Activated CD8-positive, alpha-beta memory T cell treated with anti-CD3 and anti-CD28 coated beads, Interleukin-2, amount 50 U/mL, for 24 hours (primary cell): ENCODE measurements around the gene RDH11.

ENCODE experiments used
- DNase-seq: peaks from one replicate; pipeline ENCODE4 v3.0.0-alpha.2; 2020; ENCODE audit errors: extremely low read depth

Gene RDH11

GRCh38 chr14:67650151-67650550 is 45.4 kb downstream of the RDH11 start:
- no peak for DNase-seq

- DNase-seq, result no peak
These were observed 49.4 kb downstream of the RDH11 start for GRCh38 chr14:67646131-67646530.

GRCh38 chr14:67645414-67645813 is 50.1 kb downstream of the RDH11 start:
- DNase-seq, result no peak

GRCh38 chr14:67644428-67644827 is 51.1 kb downstream of the RDH11 start:
- DNase-seq, result no peak

- DNase-seq, result no peak
These were observed 51.9 kb downstream of the RDH11 start for GRCh38 chr14:67643713-67644112.

- no peak for DNase-seq
These were observed 53.4 kb downstream of the RDH11 start for GRCh38 chr14:67641902-67642749.

- DNase-seq, result no peak
These were observed 54.1 kb downstream of the RDH11 start for GRCh38 chr14:67641480-67641879.

- no peak for DNase-seq
These were observed 56.9 kb downstream of the RDH11 start for GRCh38 chr14:67638642-67639041.

- no peak for DNase-seq
These were observed 59.1 kb downstream of the RDH11 start for GRCh38 chr14:67636361-67636919.

- no peak for DNase-seq
These were observed 62.0 kb downstream of the RDH11 start for GRCh38 chr14:67633451-67634147.

- DNase-seq, result no peak
These were observed 64.6 kb downstream of the RDH11 start for GRCh38 chr14:67630938-67631337.

- no peak for DNase-seq
These were observed 65.4 kb downstream of the RDH11 start for GRCh38 chr14:67630186-67630585.

GRCh38 chr14:67627519-67627918 is 68.0 kb downstream of the RDH11 start:
- DNase-seq, result no peak
